GM23248 (cell line): ENCODE measurements around the gene STIM1. TPM values are rescaled to one million over a fixed set of nuclear protein-coding genes. Genes with fewer than 3 reads are reported as not detected.

Experiments
- DNase-seq: peaks from one replicate; pipeline ENCODE4 v3.0.0-alpha.2; 2015
- H2AFZ ChIP-seq: fragments of 200-600 bp; sonication (generic); 2 replicates; pipeline ENCODE4 v1.6.1; 2016; ENCODE audit warnings: antibody characterized with exemption
- H3F3A ChIP-seq: fragments of 200-600 bp; sonication (generic); 2 replicates; pipeline ENCODE4 v1.6.1; 2016; ENCODE audit warnings: mild to moderate bottlenecking, antibody characterized with exemption, mixed run types; ENCODE audit not compliant: insufficient read depth
- H3K27ac ChIP-seq: fragments of 200-600 bp; sonication (generic); 2 replicates; pipeline ENCODE4 v1.5.1; 2016; ENCODE audit warnings: mild to moderate bottlenecking
- H3K27me3 ChIP-seq: fragments of 200-600 bp; sonication (generic); replicated peaks from 2 replicates; pipeline ENCODE4 v1.6.1; 2016; ENCODE audit warnings: mild to moderate bottlenecking; ENCODE audit not compliant: insufficient read depth
- H3K36me3 ChIP-seq: fragments of 200-600 bp; sonication (generic); 2 replicates; pipeline ENCODE4 v1.6.1; 2016; ENCODE audit warnings: low read depth, mild to moderate bottlenecking
- H3K4me1 ChIP-seq: fragments of 200-600 bp; sonication (generic); 2 replicates; pipeline ENCODE4 v1.6.1; 2016; ENCODE audit warnings: mild to moderate bottlenecking; ENCODE audit not compliant: insufficient read depth
- H3K4me2 ChIP-seq: fragments of 200-600 bp; sonication (generic); one replicate; pipeline ENCODE4 v1.6.1; 2016; ENCODE audit warnings: mild to moderate bottlenecking; ENCODE audit not compliant: unreplicated experiment
- H3K4me3 ChIP-seq: fragments of 200-600 bp; sonication (generic); 2 replicates; pipeline ENCODE4 v1.5.1; 2016; ENCODE audit warnings: mild to moderate bottlenecking
- H3K79me2 ChIP-seq: fragments of 200-600 bp; sonication (generic); 2 replicates; pipeline ENCODE4 v1.6.1; 2016; ENCODE audit warnings: mild to moderate bottlenecking; ENCODE audit not compliant: insufficient read depth
- H3K9ac ChIP-seq: fragments of 200-600 bp; sonication (generic); 2 replicates; pipeline ENCODE4 v1.6.1; 2016; ENCODE audit warnings: mild to moderate bottlenecking
- H3K9me2 ChIP-seq: fragments of 200-600 bp; sonication (generic); 2 replicates; pipeline ENCODE4 v1.6.1; 2016; ENCODE audit warnings: mixed run types, mild to moderate bottlenecking, moderate library complexity; ENCODE audit not compliant: insufficient read depth
- H3K9me3 ChIP-seq: fragments of 200-600 bp; sonication (generic); one replicate; pipeline ENCODE4 v1.6.1; 2017; ENCODE audit warnings: low read depth
- H4K20me1 ChIP-seq: fragments of 200-600 bp; sonication (generic); 2 replicates; pipeline ENCODE4 v1.6.0; 2016; ENCODE audit not compliant: insufficient read depth
- EZH2 ChIP-seq: fragments of 200-600 bp; sonication (generic); IDR thresholded peaks from 2 replicates; pipeline ENCODE4 v1.6.1; 2018; ENCODE audit warnings: antibody characterized with exemption, mild to moderate bottlenecking; ENCODE audit not compliant: insufficient read depth, poor library complexity, severe bottlenecking
- EZH2phosphoT487 ChIP-seq: fragments of 200-600 bp; sonication (generic); IDR thresholded peaks from 2 replicates; pipeline ENCODE4 v1.6.1; 2018; ENCODE audit warnings: antibody characterized with exemption, moderate library complexity, mild to moderate bottlenecking, low read depth; ENCODE audit not compliant: insufficient read depth
- WGBS, 2 experiments: methylation state at CpG; one replicate each; pipeline ENCODE4 v1.1.6; 2015 to 2017; ENCODE audit warnings: low lambda C conversion rate in 2 of 2, low coverage in 1 of 2; ENCODE audit errors: missing lambda C conversion rate in 2 of 2; 5-methylcytosine and 5-hydroxymethylcytosine counted together
- in situ Hi-C: fragments of 300-500 bp; cut with MboI; formaldehyde crosslinking; loops from 2 replicates; pipeline ENCODE4 v1.15.0; 2020
- polyA plus RNA-seq: library from polyadenylated mRNA; unstranded; fragments of >200 nt; fragmentation: Nextera tagmentation; extraction: Ambion mirVana; gene quantifications from 2 replicates; pipeline ENCODE4 v1.2.1, GENCODE V29; 2016
- total RNA-seq: library from RNA; depleted of rRNA; stranded (reverse); fragments of >200 nt; shearing (Covaris generic); gene quantifications from 2 replicates; pipeline ENCODE4 v1.2.3, GENCODE V29; 2014

The STIM1 gene
- total and polyA plus RNA-seq, 2 experiments from 2014 or later: 22.3 to 24.6 TPM

DNA sequence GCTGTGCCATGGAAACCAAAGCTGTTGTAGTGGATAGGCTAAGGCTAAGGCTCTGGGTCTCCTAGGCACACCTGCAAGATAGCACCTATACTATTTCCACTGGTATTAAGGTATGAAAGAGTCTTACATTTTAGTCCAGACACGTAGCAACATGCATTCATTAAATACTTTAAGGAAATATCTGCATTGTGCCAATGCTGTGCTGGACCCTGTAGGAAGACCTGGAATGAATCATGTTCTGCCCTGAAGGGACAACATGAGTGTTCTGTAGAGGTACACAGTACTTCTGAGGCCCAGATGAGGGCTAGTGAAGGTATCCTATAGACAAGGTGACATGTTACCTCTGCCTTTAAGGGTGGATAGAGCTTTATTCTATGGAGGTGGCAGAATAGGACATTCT, 204.0 kb downstream of the STIM1 start:
- no peak overlapping the region for H3K27ac ChIP-seq
- WGBS, 2 experiments: 89 to 100% methylated on average over 1 of the region's 1 CpG
- no peak overlapping the region for H3K4me3 ChIP-seq
- H3K27me3 ChIP-seq: no peaks in the 10 kb centered on the region
- no peaks in the 10 kb centered on the region for H3K36me3 ChIP-seq
- TF ChIP-seq EZH2phosphoT487 (no peak), EZH2 (no peak)
- no peak for DNase-seq
- 0 out of 2 replicates have a peak, but pooled peaks cover 10% of the 10 kb centered on the region for H3F3A ChIP-seq
- peaks cover 10% of the 10 kb centered on the region for H3K4me1 ChIP-seq
- no peaks in the 10 kb centered on the region for H3K9me3 ChIP-seq
- H3K9me2 ChIP-seq: no peaks in the 10 kb centered on the region
- no peaks in the 10 kb centered on the region for H4K20me1 ChIP-seq
- H3K79me2 ChIP-seq: no peaks in the 10 kb centered on the region
- H2AFZ ChIP-seq: no peak overlapping the region
- H3K9ac ChIP-seq: no peak overlapping the region
- no peak overlapping the region for H3K4me2 ChIP-seq
- in situ Hi-C loops: no loop called here

DNA sequence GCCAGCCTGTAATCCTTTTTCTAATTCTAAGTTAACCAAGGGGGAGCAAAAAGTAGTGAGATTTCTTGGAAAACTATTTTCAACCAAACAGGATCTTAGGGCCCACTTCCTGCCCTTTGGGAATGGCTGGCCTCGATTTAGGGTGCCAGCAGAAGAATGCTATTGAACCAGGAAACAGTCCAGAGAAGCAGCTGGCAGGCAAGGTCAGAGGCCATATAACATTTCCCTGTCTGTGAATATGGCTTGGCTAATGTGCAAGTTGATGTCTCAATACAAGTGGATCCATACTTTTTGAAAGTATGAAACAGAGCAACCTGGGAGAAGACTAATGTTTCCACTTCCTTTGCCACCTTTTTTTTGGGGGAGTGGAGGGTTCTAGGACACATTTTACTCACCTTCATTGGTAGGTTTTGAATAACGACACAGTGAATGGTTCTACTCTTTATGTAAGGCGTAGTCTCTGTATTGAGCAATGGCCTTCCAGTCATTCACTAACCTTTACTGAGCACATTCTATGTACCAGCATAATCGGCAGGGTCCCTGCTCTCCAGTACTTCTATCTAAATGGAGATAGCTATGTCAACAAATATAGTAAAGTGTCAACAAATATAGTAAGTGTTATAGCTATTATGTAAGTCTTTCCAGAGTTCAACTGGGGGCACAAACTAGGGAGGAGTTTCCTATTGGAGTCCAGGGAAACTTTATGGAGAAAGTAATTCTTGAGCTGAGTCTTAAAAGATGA, 204.9 kb downstream of the STIM1 start:
- Histone ChIP-seq H3K4me1 (peaks cover 10% of the 10 kb centered on the region), H3K36me3 (no peaks in the 10 kb centered on the region), H3F3A (0 out of 2 replicates have a peak, but pooled peaks cover 10% of the 10 kb centered on the region), H4K20me1 (no peaks in the 10 kb centered on the region), H3K79me2 (no peaks in the 10 kb centered on the region), H3K27ac (no peak overlapping the region), H3K9me2 (no peaks in the 10 kb centered on the region), H3K4me2 (no peak overlapping the region), H3K9ac (no peak overlapping the region), H3K27me3 (no peaks in the 10 kb centered on the region), H2AFZ (no peak overlapping the region), H3K9me3 (no peaks in the 10 kb centered on the region), H3K4me3 (no peak overlapping the region)
- DNase-seq: no peak
- WGBS, 2 experiments: 92 to 94% methylated on average over 4 of the region's 4 CpGs
- in situ Hi-C loops: no loop called here
- TF ChIP-seq EZH2phosphoT487 (no peak), EZH2 (no peak)

- no peak for DNase-seq
- no peaks in the 10 kb centered on the region for H3K9me3 ChIP-seq
- 94% methylated on average over 1 of the region's 1 CpG for WGBS, 2 experiments
- TF ChIP-seq EZH2 (no peak), EZH2phosphoT487 (no peak)
- H3K79me2 ChIP-seq: no peaks in the 10 kb centered on the region
- in situ Hi-C loops: no loop called here
- no peaks in the 10 kb centered on the region for H4K20me1 ChIP-seq
- H3F3A ChIP-seq: 0 out of 2 replicates have a peak, but pooled peaks cover 10% of the 10 kb centered on the region
- no peaks in the 10 kb centered on the region for H3K27me3 ChIP-seq
- no peaks in the 10 kb centered on the region for H3K36me3 ChIP-seq
- no peak overlapping the region for H3K4me3 ChIP-seq
- no peak overlapping the region for H2AFZ ChIP-seq
- no peak overlapping the region for H3K9ac ChIP-seq
- no peak overlapping the region for H3K4me2 ChIP-seq
- H3K9me2 ChIP-seq: no peaks in the 10 kb centered on the region
- H3K27ac ChIP-seq: no peak overlapping the region
- peaks cover 20% of the 10 kb centered on the region for H3K4me1 ChIP-seq
These were observed 206.2 kb downstream of the STIM1 start for GRCh38 chr11:4061700-4062099.

DNA sequence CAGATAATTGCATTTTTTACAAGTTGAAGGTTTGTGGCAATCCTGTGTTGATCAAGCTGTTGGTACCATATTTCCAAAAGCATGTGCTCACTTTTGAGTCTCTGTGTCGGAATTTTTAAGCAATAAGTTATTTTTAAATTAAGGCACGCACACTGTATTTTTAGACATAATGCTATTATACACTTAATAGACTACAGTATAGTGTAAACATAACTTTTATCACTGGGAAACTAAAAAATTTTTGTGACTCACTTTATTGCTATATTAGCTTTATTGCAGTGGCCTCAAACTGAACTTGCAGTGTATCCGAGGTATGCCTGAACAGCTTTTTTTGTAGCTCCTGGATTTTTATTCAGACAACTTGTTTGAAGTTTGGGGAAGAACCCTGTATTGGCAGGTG, 207.9 kb downstream of the STIM1 start:
- Histone ChIP-seq H3K4me2 (no peak overlapping the region), H3F3A (0 out of 2 replicates have a peak, but pooled peaks cover 3% of the 10 kb centered on the region), H3K4me3 (no peak overlapping the region), H3K9me3 (no peaks in the 10 kb centered on the region), H3K9me2 (no peaks in the 10 kb centered on the region), H3K36me3 (no peaks in the 10 kb centered on the region), H3K9ac (no peak overlapping the region), H4K20me1 (no peaks in the 10 kb centered on the region), H3K27me3 (no peaks in the 10 kb centered on the region), H3K27ac (no peak overlapping the region), H2AFZ (no peak overlapping the region), H3K4me1 (peaks cover 13% of the 10 kb centered on the region), H3K79me2 (no peaks in the 10 kb centered on the region)
- no peak for TF ChIP-seq EZH2
- TF ChIP-seq EZH2phosphoT487: no peak
- in situ Hi-C loops: no loop called here
- DNase-seq: no peak
- WGBS, 2 experiments: 89 to 93% methylated on average over 3 of the region's 3 CpGs
